ENCODE data around the gene ARL14EP.

Gene ARL14EP

GRCh38 chr11:30322826-30323710, at the start of gene ARL14EP:
Gene ARL14EP, plus strand, starts transcription at chr11:30323104. Its CDS starts 7,845 bp downstream, at chr11:30330949.
- in situ Hi-C loops (cut with HindIII; ENCODE audit: low sequenced_read_pairs) = no loop called here

GRCh38 chr11:30277176-30277575, 45.7 kb upstream of the ARL14EP start:
- in situ Hi-C loops (cut with HindIII; ENCODE audit: low sequenced_read_pairs) = no loop called here

GRCh38 chr11:30279796-30280195, 43.1 kb upstream of the ARL14EP start:
- in situ Hi-C loops (cut with HindIII; ENCODE audit: low sequenced_read_pairs) = no loop called here

- in situ Hi-C loops (cut with HindIII; ENCODE audit: low sequenced_read_pairs) = no loop called here
These were observed 41.2 kb upstream of the ARL14EP start for GRCh38 chr11:30281476-30282288.

- in situ Hi-C loops (cut with HindIII; ENCODE audit: low sequenced_read_pairs) = no loop called here
These were observed 40.6 kb upstream of the ARL14EP start for GRCh38 chr11:30282289-30282631.

- in situ Hi-C loops (cut with HindIII; ENCODE audit: low sequenced_read_pairs) = no loop called here
These were observed 38.1 kb upstream of the ARL14EP start for GRCh38 chr11:30284836-30285235.

GRCh38 chr11:30285416-30286121, 37.3 kb upstream of the ARL14EP start:
- in situ Hi-C loops (cut with HindIII; ENCODE audit: low sequenced_read_pairs) = no loop called here

GRCh38 chr11:30291331-30291730, 31.6 kb upstream of the ARL14EP start:
- in situ Hi-C loops (cut with HindIII; ENCODE audit: low sequenced_read_pairs) = no loop called here

- in situ Hi-C loops (cut with HindIII; ENCODE audit: low sequenced_read_pairs) = no loop called here
These were observed 30.4 kb upstream of the ARL14EP start for GRCh38 chr11:30292545-30292944.

GRCh38 chr11:30295178-30295885, 27.6 kb upstream of the ARL14EP start:
- in situ Hi-C loops (cut with HindIII; ENCODE audit: low sequenced_read_pairs) = no loop called here

GRCh38 chr11:30304620-30305019, 18.3 kb upstream of the ARL14EP start:
- in situ Hi-C loops (cut with HindIII; ENCODE audit: low sequenced_read_pairs) = no loop called here

GRCh38 chr11:30310623-30311022, 12.3 kb upstream of the ARL14EP start:
- in situ Hi-C loops (cut with HindIII; ENCODE audit: low sequenced_read_pairs) = loop anchor here (10.0 kb wide), 1 partner anchor 166 kb away; no protein-coding TSS in a partner anchor

GRCh38 chr11:30311189-30311588, 11.7 kb upstream of the ARL14EP start:
- in situ Hi-C loops (cut with HindIII; ENCODE audit: low sequenced_read_pairs) = loop anchor here (10.0 kb wide), 1 partner anchor 166 kb away; no protein-coding TSS in a partner anchor

GRCh38 chr11:30312243-30312642, 10.7 kb upstream of the ARL14EP start:
- in situ Hi-C loops (cut with HindIII; ENCODE audit: low sequenced_read_pairs) = loop anchor here (10.0 kb wide), 1 partner anchor 167 kb away; no protein-coding TSS in a partner anchor

GRCh38 chr11:30313580-30313979, 9.3 kb upstream of the ARL14EP start:
- in situ Hi-C loops (cut with HindIII; ENCODE audit: low sequenced_read_pairs) = loop anchor here (10.0 kb wide), 1 partner anchor 169 kb away; no protein-coding TSS in a partner anchor

- in situ Hi-C loops (cut with HindIII; ENCODE audit: low sequenced_read_pairs) = loop anchor here (10.0 kb wide), 1 partner anchor 170 kb away; no protein-coding TSS in a partner anchor
These were observed 8.3 kb upstream of the ARL14EP start for GRCh38 chr11:30314625-30315024.

- in situ Hi-C loops (cut with HindIII; ENCODE audit: low sequenced_read_pairs) = loop anchor here (10.0 kb wide), 1 partner anchor 171 kb away; no protein-coding TSS in a partner anchor
These were observed 6.7 kb upstream of the ARL14EP start for GRCh38 chr11:30316237-30316636.

GRCh38 chr11:30317030-30317429, 5.9 kb upstream of the ARL14EP start:
- in situ Hi-C loops (cut with HindIII; ENCODE audit: low sequenced_read_pairs) = loop anchor here (10.0 kb wide), 1 partner anchor 172 kb away; no protein-coding TSS in a partner anchor

GRCh38 chr11:30321321-30321720, 1.6 kb upstream of the ARL14EP start:
- in situ Hi-C loops (cut with HindIII; ENCODE audit: low sequenced_read_pairs) = no loop called here

GRCh38 chr11:30322191-30322590, 713 bp upstream of the ARL14EP start:
- in situ Hi-C loops (cut with HindIII; ENCODE audit: low sequenced_read_pairs) = no loop called here

Data from DLD1 (cell line).